ENCODE data around the gene CASP5.
"Not testable (repeated sequence)": the region's sequence is repeated elsewhere in the genome, so short reads cannot be mapped to it uniquely, and the experiment has no call there.

The CASP5 gene

DNA sequence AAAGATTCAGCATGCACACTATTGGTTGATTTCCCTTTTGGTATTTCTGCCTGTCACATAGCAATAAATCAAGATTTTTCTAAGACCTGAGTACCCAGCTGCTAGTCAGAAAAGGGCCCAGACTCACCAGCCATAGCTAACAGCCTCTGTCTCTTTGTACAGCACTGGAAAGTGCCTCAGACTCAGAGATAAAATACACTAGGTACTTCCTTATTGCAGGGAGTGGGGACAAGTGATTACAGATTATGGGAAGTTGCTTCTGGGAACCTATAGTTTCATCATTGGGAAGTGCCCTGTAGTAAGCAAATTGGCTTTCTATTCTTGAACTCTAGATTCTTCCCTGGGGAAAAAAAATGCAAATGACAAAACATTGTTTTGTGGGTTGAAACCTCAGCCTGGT is at the start of gene CASP5:
TSS of gene CASP5 (minus strand) at position 166 of the 400 bp plus-strand sequence. CDS start at position 134, 32 bp downstream.
- DNase-seq (ENCODE audit: low spot score), result no peak

DNA sequence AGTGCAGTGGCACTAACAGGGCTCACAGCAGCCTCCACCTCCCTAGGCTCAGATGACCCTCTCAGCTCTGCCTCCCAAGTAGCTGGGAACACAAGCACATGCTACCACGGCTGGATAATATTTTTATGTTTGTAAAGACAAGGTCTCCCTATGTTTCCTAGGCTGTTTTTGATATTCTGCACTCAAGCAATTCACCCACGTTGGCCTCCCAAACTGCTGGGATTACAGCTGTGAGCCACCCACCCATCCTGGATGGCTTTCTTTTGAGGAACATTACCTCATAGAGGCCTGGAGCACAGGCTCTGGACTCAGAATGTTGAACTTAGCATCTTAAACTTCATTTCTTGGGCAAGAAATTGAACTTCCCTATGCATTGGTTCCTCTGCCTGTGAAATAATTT is 49.1 kb upstream of the CASP5 start:
- not testable (repeated sequence) for DNase-seq (ENCODE audit: low spot score)

DNA sequence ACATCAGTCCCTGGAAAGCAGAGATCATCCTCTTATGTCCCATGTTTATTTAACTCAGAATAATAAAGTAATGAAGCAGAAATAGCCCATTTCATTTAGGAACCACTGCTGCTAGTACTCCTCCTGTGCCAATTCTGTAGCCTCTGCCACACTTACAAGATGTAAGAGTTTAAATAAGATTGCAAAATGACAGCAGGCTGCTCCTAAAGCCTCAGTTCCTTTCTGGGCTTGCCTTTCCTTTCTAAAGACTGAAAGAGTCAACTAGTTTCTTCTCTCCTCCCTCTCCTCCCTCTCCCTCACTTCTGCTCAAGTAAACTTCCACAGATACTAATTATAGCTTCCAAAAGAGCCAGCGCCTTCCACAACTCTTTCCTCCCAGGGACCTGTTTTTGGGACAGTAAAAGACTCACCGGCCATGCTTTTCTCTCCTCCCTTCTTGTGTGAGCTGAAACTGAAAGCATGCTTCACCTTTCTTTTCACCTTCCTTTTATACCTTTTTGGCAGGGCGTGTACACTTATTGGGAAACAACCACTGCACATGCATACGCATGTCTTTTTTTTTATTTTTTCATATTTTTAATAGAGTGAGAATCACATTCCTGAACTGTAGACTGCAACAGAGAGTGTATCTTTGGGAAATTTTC is 48.2 kb upstream of the CASP5 start:
- no peak for DNase-seq (ENCODE audit: low spot score)

DNA sequence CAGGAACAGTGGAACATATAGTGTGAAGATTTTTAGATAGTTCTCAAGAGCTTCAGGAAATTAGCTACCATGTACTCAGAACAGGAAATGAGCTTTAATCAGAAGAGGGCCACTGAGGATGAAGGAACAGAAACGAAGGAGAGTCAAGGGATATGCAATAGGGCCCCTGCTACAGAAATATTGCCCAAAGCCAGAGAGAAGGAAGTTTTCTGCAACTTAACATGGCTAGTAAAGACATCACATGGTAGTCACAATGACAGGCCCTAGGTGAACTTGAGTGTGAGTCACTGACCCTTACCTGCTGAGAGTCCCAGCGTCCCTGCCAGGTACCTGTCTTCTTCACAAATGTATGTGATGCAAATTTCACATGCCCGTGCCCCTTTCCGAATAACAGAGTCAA is 47.3 kb upstream of the CASP5 start:
- no peak for DNase-seq (ENCODE audit: low spot score)

DNA sequence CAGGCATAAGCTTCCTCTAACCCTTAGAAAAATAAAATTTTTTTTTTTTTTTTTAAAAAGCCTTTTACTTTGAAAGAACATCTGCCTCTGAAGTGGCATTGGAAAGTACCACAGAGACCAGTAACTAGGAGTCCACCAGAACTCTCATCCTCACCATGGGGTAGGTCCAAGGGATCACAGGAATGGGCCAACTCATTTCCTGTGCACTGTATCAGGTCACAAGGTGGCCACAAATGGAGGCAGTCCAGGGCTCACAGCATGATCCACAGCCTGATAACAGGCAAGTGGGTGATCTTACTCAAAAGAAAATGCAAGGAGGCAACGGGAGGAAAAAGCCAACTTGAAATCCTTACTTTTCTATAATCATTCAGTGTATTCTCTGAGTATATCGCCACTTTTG is 46.8 kb upstream of the CASP5 start:
- not testable (repeated sequence) for DNase-seq (ENCODE audit: low spot score)

DNA sequence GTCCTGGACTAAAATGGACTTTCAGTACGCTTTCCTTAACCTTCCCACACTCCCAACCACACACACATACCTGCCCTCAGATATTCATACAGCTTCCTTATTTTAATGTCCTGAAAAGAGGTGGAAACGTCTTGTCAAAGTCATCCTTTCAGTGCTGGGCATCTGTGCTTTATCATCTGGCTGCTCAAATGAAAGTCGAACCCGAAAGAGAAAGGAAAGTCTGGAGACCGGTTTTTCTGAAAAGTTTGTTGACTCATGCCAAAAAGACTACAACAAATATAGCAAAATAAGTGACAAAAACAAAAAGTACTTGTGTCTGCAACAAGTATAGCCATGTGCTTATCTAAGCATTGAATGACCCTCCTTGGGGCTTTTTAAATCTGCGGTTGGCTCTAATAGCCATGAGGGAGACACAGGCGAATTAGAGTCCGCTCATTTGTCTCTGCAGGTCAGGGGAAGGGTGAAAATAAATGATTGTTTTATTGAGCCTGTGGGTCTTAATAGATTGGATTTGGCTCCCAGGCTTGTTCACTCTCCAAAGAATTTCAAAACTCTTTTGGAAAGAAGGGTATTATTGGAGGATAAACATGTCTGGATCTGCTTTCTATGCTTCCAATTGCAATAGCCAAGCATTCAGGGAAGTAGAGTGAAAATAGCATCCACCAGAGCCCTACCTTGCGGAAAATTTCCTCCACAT is 40.4 kb upstream of the CASP5 start:
- not testable (repeated sequence) for DNase-seq (ENCODE audit: low spot score)

DNA sequence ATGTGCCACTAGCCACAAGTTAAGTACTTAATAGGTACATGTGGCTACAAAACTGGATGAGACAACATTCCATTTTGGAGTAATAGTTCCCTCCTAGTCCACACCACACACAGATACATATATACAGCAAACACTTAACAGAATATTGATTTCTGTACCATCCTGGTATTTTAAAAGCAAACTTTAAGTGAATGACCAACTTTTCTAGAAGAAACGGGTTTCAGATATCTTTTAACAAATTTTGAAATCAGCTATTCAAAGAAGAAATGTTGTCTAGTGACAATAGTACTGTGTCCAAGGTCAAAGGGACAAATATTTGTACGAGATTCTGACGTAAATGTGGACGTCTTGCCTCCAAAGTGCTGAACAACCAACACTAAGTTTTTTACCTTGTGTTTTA is 34.5 kb upstream of the CASP5 start:
- DNase-seq (ENCODE audit: low spot score), result no peak

DNA sequence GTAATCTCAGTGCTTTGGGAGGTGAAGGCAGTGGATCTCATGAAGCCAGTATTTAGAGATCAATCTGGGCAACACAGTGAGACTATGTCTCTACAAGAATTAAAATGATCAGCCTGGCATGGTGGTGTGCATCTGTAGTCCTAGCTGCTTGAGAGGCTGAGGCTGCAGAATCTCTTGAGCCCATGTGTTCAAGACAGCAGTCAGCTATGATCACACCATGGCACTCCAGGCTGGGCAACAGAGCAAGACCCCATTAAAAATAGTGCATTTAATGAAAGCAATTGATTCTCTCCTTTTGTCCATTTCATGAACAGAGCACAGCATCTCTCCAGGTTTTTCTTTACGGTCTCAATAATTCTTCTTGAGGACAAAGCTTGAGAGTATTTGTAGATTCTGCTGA is 33.5 kb upstream of the CASP5 start:
- no peak for DNase-seq (ENCODE audit: low spot score)

DNA sequence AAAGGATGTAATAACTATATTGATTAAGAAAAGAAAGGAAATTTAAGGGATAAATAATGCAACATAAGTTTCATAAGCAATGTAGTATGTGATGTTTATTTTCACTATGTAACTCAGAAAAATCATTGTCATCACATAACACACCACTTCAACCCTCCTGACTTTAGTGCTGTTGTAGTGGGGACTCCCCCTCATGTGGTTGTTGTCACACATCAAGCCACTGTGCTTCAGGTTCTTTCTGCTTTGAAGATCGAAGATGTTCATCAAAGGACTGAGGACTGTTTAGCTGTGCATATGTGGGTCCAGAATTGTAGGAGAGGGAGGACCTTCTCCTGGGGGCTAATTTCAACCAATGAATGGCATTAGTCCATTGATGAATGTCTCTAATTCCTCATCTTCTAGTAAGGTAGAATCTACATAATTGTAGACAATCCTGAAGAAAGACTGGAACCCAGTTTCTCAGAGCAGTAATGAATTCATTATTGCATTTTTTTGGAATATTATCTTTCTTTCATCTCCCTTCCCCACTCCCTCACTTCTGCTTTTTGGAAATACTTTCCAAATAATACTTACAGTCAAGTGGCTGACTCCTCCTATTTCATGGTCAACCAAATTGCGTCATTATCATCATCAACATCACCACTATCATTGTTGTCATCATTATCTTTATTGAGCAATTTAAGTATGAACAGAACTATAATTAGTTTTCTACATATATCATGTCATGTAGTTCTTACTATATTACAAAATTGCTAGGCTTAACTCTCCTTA is 31.9 kb upstream of the CASP5 start:
- DNase-seq (ENCODE audit: low spot score), result no peak

DNA sequence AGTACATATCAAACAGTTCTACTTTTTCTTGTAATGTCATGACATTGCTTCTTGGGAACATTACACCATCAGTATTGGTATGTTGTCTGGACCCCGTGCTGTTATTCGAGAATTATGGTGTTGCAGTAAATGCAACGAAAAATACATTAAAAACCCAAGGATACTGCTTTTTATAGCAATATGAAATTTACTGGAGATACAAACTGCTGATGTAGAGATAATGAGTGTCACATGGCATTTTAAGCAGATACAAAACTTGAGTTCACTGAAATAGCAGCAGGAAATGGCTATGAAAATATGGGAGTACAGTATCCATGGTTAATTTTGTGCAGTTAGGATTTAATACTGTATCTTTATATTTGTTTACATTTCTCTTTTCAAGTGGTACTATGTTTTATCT is 29.5 kb upstream of the CASP5 start:
- DNase-seq (ENCODE audit: low spot score), result no peak

DNA sequence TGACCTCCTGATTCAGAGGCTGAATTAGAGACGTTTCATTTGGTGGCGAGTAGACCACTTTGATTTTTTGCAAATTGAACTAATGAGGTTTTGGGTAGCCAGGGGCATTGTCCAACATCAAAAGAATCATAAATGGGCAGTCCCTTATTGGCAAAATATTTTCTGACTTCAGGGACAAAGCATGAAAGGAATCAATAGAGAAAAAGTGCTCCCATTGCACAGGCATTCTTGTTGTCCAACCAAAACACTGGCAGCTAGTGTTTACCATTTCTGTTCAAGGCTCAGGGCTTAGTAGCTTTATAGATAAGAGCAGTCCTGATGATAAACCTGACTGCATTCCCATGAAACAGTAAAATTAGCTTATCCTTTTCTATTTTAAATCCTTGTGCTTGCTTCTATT is 28.6 kb upstream of the CASP5 start:
- DNase-seq (ENCODE audit: low spot score), result no peak

DNA sequence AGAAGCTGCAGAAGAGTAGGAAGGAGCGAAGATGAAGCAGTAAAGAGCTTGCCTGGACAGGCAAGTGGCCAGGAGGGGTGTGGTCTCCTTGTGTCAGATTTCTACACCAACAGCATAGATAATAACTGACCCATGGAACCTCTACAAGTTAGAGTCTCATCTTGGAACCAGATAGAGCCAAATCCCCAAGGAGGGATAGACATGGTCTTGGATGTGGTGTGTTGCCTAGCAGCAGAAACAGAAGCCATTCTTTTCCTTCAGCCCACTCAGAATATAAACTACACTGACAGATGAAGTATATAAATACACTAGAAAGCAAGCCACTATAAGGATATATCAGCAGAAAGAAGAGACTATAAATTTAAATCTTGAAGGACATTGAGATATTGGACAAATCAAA is 26.5 kb upstream of the CASP5 start:
- no peak for DNase-seq (ENCODE audit: low spot score)

DNA sequence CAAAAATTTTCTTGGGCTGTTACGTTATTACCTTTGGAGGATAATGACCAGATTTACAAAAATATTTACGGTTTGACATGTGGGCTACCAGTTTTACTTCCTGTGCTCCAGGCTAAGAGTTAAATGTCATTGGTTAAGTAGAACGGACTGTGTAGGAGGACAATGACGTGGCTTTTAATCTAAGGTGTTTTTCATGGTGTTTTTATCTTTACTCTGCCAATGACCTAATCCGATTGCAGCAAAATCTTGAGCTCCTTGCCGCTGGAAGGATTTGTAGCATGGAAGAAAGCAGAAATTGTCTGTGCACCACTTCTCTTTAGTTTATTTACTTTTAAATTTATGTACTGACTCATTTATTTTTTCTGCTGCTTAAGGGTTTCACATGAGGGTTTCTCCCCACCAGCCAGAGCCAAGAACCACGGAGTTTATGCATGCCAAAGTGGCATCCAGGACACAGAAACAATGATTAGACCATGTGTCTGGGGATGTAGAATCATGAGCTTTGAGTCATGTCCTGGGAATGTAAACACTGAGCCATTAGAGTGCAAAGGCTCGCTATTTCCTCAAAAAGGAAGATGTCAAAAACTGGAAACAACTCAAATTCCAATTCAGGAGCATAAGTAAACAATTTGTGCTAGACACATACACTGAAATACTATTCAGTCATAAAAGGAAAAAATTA is 24.1 kb upstream of the CASP5 start:
- DNase-seq (ENCODE audit: low spot score), result peak; percentile 90

DNA sequence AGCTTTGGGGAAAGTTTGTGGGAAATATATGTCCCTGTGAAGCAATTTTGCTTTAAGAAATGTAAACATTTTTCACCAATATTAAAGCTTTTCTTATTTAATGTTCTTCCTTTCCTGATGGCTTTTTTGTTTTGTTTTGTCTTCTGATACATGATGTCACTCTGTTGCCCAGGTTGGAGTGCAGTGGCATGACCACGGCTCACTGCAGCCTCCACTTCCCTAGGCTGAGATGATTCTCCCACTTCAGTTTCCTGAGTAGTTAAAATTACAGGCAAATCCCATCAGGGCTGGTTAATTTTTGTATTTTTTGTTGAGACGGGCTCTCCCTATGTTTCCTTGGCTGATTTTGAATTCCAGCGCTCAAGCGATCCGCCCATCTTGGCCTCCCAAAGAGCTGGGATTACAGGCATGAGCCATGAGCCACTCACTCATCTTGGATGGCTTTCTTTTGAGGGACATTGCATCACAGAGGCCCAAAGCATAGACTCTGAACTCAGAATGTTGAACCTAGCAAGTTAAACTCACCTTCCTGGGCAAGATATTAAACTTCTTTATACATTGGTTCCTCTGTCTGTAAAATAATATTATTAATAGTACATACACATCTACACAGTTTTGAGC is 22.8 kb upstream of the CASP5 start:
- peak; percentile 3 for DNase-seq (ENCODE audit: low spot score)

DNA sequence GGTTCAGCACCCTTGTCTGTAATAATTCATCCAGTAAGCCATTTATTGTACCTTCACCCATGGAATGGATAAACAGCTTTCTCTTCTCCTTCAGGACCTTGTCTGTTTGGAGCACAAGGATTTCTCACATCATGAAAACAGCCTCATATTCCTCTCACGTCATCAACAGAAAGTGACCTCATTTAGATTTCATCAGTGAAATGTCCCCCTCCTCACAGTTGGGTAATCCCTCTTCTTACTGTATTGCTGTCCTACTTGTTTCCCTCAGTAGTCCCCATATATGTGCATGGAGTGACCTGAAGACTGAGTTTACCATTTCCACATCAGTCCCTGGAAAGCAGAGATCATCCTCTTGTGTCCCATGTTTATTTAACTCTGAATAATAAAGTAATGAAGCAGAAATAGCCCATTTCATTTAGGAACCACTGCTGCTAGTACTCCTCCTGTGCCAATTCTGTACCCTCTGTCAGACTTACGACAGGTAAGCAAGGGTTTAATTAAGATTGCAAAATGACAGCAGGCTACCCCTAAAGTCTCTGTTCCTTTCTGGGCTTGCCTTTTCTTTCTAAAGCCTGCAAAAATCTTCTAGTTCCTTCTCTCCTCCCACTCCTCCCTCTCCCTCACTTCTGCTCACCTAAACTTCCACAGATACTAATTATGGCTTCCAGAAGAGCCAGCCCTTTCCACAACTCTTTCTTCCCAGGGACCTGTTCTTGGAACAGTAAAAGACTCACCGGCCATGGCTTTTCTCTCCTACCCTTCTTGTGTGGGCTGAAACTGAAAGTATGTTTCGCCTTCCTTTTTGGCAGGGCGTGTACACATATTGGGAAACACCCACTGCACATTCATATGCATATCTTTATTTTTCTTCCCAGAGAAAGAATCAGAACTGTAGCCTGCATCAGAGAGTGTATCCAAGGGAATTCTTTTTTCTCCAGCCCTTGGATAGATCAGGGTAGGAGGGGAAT is 21.9 kb upstream of the CASP5 start, which contains the start of gene CARD16:
TSS of gene CARD16 (minus strand) at position 779 of the 968 bp plus-strand sequence. CDS start at position 741, 38 bp downstream.
- DNase-seq (ENCODE audit: low spot score), result not testable (repeated sequence)

DNA sequence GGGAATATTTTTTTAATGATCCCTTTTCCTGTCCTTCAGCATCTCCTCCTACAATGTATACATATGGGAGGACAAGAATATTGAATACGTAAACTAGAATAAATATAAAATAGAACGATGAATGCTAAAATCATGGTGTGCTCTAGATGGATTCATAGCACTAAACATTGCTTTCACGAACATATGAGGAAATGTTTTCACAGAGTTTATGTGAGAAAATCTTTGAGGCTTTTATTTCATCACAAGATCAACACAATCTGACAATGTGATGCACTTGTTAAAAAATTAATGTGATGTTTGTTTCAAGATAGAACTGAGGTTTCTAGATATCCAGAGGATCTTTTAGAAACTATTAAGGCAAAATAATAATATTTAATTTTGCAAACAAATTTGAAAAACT is 19.2 kb upstream of the CASP5 start:
- DNase-seq (ENCODE audit: low spot score), result no peak

DNA sequence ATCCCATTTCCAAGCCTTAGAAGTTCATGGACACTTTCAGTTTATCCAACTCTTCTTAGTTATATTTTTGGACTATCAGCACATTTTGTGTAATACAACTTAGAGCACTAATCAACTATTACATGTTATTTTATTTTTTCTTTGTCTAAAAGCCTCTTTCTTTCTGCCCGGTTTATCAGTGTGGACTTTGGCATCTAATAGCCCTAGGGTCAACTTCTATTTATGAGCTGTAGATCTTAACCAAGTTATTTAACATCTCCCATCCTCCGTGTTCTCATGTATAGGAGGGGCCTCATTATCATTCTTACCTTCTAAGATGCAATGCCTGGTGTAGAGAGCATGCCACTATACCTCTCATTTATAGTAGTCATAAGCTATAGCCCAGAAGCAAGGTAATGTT is 17.7 kb upstream of the CASP5 start:
- DNase-seq (ENCODE audit: low spot score), result no peak

DNA sequence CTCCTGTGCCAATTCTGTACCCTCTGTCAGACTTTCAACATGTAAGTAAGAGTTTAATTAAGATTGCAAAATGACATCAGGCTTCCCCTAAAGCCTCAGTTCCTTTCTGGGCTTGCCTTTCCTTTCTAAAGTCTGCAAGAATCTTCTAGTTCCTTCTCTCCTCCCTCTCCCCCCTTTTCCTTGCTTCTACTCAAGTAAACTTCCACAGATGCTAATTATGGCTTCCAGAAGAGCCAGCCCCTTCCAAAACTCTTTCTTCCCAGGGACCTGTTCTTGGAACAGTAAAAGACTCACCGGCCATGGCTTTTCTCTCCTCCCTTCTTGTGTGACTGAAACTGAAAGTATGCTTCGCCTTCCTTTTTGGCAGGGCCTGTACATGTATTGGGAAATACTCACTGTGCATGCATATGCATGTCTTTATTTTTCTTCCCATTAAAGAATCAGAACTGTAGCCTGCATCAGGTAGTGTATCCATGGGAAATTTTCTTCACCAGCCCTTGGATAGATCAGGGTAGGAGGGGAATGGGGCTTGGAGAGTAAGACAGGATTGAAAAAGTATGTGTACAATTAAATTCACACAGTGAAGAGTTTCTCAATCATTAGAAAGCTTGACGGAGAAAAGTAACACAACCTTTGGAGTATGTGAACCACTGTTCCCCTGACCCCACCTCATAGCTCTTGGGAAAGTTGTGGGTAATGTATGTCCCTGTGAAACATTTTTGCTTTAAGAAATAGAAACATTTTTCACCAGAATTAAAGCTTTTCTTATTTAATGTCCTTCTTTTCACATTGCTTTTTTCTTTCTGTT is 12.0 kb upstream of the CASP5 start, which contains the start of gene CASP1:
TSS of gene CASP1 (minus strand) at position 332 of the 808 bp plus-strand sequence. CDS start at position 301, 31 bp downstream.
- DNase-seq (ENCODE audit: low spot score), result peak; percentile 70

DNA sequence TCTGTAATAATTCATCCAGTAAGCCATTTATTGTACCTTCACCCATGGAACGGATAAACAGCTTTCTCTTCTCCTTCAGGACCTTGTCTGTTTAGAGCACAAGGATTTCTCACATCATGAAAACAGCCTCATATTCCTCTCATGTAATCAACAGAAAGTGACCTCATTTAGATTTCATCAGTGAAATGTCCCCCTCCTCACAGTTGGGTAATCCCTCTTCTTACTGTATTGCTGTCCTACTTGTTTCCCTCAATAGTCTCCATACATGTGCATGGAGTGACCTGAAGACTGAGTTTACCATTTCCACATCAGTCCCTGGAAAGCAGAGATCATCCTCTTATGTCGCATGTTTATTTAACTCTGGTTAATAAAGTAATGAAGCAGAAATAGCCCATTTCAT is 11.4 kb upstream of the CASP5 start:
- DNase-seq (ENCODE audit: low spot score), result not testable (repeated sequence)

DNA sequence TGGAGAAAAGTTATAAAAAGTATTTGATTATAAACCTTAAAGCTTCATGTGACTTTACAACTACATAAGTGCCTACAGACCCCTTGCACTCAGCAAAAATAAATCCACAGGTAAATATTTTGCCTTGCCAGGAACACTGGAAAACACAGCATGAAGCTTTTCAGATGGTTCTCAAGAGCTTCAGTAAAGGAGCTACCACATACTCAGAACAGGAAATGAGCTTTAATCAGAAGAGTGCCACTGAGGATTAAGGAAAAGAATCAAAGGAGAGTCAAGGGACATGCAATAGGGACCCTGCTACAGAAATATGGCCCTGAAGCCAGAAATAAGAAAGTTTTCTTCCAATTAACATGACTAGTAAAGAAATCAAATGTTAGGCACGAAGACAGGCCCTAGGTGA is 10.8 kb upstream of the CASP5 start:
- DNase-seq (ENCODE audit: low spot score), result no peak
